NCI-H510A treated with DMSO at 0.1 percent for 48 hours (cell line): ENCODE results near the gene ALG12.

Source experiments
- DNase-seq: peaks from one replicate; lab custom pipeline; 2025; lab: John Stamatoyannopoulos, UW

The ALG12 gene

DNA sequence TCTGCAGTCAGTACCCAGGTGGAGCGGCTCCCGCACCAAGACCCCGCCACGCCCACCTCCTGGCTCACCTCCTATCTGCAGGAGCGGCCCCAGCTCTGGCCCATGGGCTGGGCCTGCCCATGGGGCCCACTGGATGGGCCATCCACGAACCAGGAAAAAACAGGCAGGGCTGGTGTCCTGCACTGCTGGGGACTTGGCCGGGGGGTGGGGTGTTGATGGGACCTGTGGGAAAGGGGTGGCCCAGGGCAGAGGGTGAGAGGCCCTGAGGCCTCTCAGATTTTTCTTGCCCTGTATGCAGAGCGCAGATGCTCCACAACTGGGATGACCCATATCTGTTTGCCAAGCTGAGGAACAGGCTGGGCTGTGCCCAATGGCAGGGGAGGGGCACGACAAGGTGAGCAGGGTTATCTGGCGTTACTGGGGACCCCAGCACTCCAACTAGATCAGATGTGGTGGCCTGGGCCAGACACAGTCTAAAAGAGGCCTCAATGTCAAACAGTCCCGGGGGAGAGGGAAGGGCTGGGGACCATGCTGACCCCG lies 39.7 kb upstream of the ALG12 start:
- DNase-seq = no peak

DNA sequence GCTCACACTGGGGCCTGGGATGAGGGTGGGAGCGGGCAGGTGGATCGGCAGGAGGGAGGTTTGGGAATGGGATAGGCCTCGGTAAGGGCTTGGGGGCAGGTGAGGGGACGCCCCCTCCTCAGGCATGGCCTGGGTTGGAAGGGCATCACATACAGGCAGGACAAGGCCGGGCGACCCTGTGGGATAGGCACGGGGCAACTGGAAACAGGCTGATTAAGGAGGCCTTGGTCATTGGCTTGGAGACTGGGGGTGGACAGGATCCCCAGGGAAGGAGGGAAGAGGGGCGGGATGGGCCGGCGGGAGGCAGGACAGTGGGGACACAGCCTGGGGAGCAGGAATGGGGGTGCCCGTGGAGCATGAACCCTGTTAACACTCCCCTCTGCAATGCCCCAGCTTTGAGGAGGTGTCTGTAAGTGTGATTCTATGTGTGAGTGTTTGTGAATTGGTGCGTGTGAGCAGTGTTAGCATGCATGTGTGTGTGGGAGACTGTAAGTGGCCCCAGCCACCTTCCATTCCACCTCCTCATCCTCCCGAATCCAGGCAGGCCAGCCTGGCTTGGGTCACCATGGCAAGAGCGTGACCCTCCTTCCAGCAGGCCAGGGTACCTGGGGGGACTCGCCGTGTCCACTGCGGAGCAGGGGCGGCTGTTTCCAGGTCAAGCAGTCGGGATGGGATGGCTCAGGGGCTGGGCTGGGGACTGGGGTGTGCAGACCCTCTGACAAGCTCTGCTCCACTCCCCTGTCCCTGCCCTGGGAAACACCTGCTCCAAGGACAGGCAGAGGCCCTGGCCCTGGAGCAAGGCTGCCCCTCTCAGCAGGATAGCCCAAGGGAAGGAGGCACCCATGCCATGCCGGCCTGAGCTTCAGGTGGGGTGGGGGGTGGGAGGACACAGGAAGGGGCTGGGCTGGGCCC lies 38.9 kb upstream of the ALG12 start:
- no peak for DNase-seq

DNA sequence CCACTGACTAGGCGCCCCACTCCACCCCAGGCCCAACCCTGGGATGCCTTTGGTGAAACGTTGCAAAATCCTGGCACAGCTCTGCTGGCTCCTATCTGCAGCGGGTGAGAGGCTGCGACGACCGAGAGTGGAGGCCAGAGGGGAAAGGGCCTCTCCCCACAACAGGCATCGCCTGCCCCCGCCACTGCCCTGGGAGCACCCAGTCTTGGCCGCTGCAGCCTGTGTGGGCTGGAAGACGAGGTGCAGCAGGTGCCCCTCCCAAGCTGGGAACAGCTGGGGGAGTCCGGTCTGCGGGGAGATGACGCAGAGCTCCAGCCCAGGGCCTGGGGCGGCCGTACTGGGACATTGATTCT lies 38.2 kb upstream of the ALG12 start:
- DNase-seq = no peak

- DNase-seq = no peak
These were observed 37.6 kb upstream of the ALG12 start for GRCh38 chr22:49955581-49956417.

DNA sequence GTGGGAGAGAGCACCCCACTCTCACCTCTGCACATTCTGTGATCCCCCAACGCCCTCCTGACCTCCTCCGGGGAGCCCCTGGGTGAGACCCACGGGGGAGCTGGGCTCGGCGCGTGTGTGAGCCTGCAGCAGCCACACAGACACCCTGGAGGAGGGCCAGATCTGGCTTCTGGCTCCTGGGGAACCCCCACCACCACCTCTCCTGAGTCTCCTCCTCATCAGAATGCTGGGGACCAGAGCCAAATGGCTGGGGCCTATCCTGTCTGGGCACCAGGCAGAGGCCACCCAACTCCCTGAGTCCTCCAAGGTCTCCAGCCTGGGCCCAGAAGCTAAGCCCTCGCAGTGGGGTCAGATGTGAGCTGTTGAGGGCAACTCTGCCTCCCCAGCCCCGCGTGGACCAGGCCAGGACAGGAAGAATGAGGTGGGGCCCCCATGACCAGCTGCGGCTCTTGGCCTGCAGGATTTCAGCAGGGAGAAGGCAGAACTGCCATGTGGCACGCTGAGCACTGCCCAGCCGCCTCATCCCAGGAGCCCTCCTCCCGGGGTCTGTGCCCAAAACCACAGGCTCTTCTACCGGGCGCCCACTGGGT lies 36.8 kb upstream of the ALG12 start:
- DNase-seq = no peak

DNA sequence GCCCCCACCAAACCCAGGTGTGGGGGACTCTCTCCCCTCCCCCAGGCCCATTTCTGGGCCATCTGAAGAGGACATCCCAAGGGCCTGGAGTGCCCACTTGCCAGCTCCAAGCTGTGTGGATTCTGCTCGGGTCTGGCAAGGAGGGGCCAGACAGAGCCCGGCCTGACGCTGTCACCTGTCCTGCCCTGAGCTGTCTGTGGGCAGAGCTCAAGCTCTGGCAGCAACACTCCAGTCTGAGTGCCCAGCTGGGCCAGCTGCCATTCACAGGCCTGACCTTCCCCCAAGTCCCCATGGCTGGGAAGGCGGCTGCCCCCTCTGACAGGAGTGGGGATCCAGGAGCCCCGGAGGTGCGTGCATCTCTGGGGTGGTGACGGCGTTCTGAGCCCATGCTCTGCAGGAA lies 36.1 kb upstream of the ALG12 start:
- peak; percentile 12 for DNase-seq

GRCh38 chr22:49953680-49954344 lies 35.6 kb upstream of the ALG12 start:
- DNase-seq = no peak

DNA sequence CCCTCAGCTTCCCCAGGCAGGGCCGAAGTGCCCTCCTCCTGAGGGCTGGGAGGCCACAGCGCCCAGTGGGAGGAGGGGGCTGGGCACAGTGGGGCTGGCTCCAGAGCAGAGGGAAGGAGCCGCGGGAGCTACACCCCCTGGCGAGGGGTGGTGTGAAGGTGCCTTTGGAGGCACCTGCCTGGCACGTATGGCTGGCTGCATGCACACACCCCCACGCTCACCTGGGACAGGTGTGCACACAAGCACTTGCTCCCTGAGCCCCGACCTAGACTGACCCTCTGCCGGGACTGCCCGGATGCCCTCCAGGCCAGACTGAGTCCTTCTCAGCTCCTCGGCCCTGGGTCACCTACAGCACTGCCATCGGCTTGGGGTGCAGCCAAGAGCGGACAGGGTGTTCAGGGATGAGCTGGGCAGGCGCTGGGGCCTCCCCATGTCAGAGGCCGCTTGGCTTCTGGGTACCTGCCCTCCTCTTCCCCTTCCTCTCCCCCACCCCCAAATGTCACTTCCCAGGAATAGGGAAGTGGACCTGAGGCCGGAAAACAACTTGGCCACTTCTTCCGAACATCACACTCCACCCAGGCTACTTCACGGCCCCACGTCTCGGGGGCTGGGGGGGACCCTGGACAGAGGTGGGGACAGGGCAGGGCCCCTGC lies 34.9 kb upstream of the ALG12 start:
- no peak for DNase-seq

- no peak for DNase-seq
These were observed 34.0 kb upstream of the ALG12 start for GRCh38 chr22:49951986-49952896.

GRCh38 chr22:49951678-49951985 lies 33.4 kb upstream of the ALG12 start:
- DNase-seq = no peak

GRCh38 chr22:49951000-49951677 lies 32.9 kb upstream of the ALG12 start:
- DNase-seq = peak; percentile 44

- no peak for DNase-seq
These were observed 32.3 kb upstream of the ALG12 start for GRCh38 chr22:49950396-49950994.

- no peak for DNase-seq
These were observed 31.7 kb upstream of the ALG12 start for GRCh38 chr22:49949914-49950292.

DNA sequence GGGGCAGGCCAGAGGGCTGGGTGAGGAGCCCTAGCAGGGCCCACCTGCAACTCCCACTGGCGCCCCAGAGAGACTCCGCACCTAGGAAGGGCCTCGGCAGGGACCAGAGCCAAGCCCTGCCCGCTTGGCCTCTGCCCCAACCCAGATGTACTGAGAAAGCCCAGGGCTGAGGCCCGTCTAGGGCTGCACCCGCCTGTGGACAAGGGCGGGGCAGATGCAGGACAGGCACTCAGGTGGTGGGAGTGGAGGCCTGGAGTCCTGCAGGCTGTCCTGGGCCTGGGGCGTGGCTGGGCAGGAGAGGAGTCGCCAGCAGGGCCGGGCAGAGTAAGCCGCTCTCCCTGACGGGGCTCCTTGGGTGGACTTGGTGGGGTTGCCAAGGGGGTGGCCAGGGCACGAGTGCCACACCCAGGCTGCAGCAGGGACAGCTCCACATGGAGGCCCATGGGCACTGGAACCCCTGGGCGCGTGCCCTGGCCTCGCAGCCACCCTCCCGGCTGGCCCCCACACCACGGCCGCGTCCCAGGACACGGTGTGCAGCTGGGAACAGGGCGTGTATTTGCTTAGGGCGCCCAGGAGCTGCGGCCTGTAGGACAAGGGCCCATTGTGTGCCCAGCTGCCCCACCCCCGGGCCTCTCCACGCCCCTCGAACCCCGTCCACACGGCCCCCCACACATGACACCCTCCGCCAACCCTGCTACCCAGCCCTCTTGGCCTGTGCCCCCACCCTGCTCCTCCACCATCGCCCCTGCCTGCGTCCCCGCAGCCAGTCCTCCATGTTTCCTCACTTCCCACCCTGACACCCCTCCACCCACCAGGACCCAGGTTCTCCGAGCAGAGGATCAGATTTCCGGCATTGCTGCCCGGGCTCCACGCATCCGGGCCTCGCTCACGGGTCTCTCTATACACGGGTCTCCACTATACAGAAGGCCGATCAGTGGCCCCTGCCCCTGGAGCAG lies 31.0 kb upstream of the ALG12 start:
- DNase-seq = no peak

DNA sequence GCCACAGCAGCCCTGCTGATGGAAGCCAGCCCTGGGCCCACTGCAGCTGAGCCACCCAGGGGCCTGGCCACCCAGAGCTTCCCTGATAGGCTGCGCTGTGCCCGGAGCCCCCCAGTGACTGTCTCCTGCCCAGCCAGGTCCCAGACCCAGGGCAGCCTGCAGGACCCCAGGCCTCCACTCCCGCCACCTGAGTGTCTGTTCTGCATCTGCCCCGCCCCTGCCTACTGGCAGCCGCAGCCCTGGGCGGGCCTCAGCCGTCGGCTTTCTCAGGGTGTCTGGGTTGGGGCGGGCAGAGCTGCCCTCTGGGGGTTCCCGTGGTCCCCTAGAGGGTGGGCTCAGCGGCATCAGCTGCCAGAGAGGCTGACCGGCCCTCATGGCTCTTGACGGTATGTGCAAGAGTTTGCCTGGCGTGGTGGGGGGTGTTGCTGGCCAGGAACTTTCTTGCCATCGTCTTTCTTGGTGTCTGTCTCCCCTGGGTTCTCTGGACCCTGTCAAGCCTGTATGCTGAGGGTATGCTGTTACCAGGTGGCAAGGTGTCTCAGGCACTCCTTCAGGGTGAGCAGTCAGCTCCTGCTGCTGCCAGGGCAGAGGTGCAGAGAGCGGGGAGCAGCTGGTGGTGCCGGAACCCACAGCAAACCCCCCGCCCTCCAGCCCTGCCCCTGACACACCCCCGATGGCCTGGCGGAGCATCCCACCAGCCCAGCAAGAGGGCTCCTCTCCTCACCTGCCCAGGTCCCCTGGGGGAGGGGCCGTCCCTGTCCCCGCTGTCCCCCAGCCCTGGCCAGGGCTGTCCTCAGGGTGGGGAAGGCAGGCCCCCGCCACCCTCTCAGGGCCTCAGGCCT lies 30.1 kb upstream of the ALG12 start:
- DNase-seq = no peak

GRCh38 chr22:49947296-49947622 lies 29.0 kb upstream of the ALG12 start:
- no peak for DNase-seq

GRCh38 chr22:49946612-49947295 lies 28.5 kb upstream of the ALG12 start:
- no peak for DNase-seq
